H9 (cell line): ENCODE data around the gene LRCH1. TPM values are rescaled to one million over a fixed set of nuclear protein-coding genes. Genes with fewer than 3 reads are reported as not detected.

ENCODE experiments used
- DNase-seq: peaks from one replicate; pipeline ENCODE4 v3.0.0-alpha.2; 2017
- H2AFZ ChIP-seq: one replicate; pipeline ENCODE4 v1.6.1; 2013; ENCODE audit warnings: mild to moderate bottlenecking, low read length, control low read depth, moderate library complexity
- H2AK5ac ChIP-seq: 2 replicates; pipeline ENCODE4 v1.6.1; 2013; ENCODE audit warnings: low read length, control low read depth, mixed read lengths; ENCODE audit not compliant: insufficient read length
- H2BK120ac ChIP-seq: one replicate; pipeline ENCODE4 v1.6.1; 2013; ENCODE audit warnings: low read depth, mild to moderate bottlenecking, low read length, control low read depth, inconsistent platforms; ENCODE audit not compliant: poor library complexity, severe bottlenecking
- H2BK12ac ChIP-seq: 2 replicates; pipeline ENCODE4 v1.6.1; 2013; ENCODE audit warnings: low read length, control low read depth, mixed read lengths, low read depth; ENCODE audit not compliant: insufficient read length
- H2BK15ac ChIP-seq: 2 replicates; pipeline ENCODE4 v1.6.1; 2013; ENCODE audit warnings: low read depth, low read length, control low read depth
- H2BK20ac ChIP-seq: one replicate; pipeline ENCODE4 v1.6.1; 2013; ENCODE audit warnings: low read depth, mild to moderate bottlenecking, low read length, control low read depth, inconsistent platforms; ENCODE audit not compliant: poor library complexity, severe bottlenecking
- H2BK5ac ChIP-seq: 2 replicates; pipeline ENCODE4 v1.6.1; 2013; ENCODE audit warnings: low read length, control low read depth, mixed read lengths; ENCODE audit not compliant: insufficient read length
- H3K14ac ChIP-seq: 2 replicates; pipeline ENCODE4 v1.6.1; 2013; ENCODE audit warnings: low read length, control low read depth; ENCODE audit not compliant: insufficient read depth
- H3K18ac ChIP-seq: 2 replicates; pipeline ENCODE4 v1.6.1; 2013; ENCODE audit warnings: low read depth, mild to moderate bottlenecking, mixed read lengths, low read length, control low read depth; ENCODE audit not compliant: insufficient read length
- H3K23ac ChIP-seq: 2 replicates; pipeline ENCODE4 v1.6.1; 2013; ENCODE audit warnings: low read length, control low read depth, mixed read lengths, low read depth; ENCODE audit not compliant: insufficient read length
- H3K23me2 ChIP-seq: 2 replicates; pipeline ENCODE4 v1.6.1; 2013; ENCODE audit warnings: low read depth, mild to moderate bottlenecking, mixed read lengths, low read length, control low read depth; ENCODE audit not compliant: insufficient read length, poor library complexity, severe bottlenecking
- H3K27ac ChIP-seq: 2 replicates; pipeline ENCODE4 v1.5.1; 2013; ENCODE audit warnings: low read length, control low read depth, mixed read lengths, low read depth; ENCODE audit not compliant: insufficient read length
- H3K27me3 ChIP-seq: 2 replicates; pipeline ENCODE4 v1.6.1; 2013; ENCODE audit warnings: low read length, control low read depth, inconsistent platforms; ENCODE audit not compliant: insufficient read depth
- H3K4ac ChIP-seq: 2 replicates; pipeline ENCODE4 v1.6.1; 2013; ENCODE audit warnings: low read depth, mild to moderate bottlenecking, control low read depth, inconsistent platforms, low read length, moderate library complexity
- H3K4me1 ChIP-seq: 2 replicates; pipeline ENCODE4 v1.6.1; 2013; ENCODE audit warnings: low read length, control low read depth, inconsistent platforms; ENCODE audit not compliant: insufficient read depth
- H3K4me2 ChIP-seq: 2 replicates; pipeline ENCODE4 v1.6.1; 2013; ENCODE audit warnings: low read length, control low read depth, mixed read lengths; ENCODE audit not compliant: insufficient read length, insufficient read depth
- H3K56ac ChIP-seq: 2 replicates; pipeline ENCODE4 v1.6.1; 2013; ENCODE audit warnings: low read depth, mild to moderate bottlenecking, mixed read lengths, low read length, control low read depth; ENCODE audit not compliant: insufficient read length
- H3K79me1 ChIP-seq: 2 replicates; pipeline ENCODE4 v1.6.1; 2013; ENCODE audit warnings: low read depth, mild to moderate bottlenecking, moderate library complexity, low read length, control low read depth, inconsistent platforms; ENCODE audit not compliant: insufficient read depth, poor library complexity, severe bottlenecking
- H3K79me2 ChIP-seq: 2 replicates; pipeline ENCODE4 v1.6.1; 2013; ENCODE audit warnings: low read length, control low read depth, inconsistent platforms; ENCODE audit not compliant: insufficient read depth
- H3K9ac ChIP-seq: 2 replicates; pipeline ENCODE4 v1.6.1; 2013; ENCODE audit warnings: low read length, control low read depth, mixed read lengths; ENCODE audit not compliant: insufficient read length; ENCODE audit errors: extremely low read depth
- H3K9me3 ChIP-seq: one replicate; pipeline ENCODE4 v1.6.1; 2013; ENCODE audit warnings: low read depth, low read length, inconsistent platforms; ENCODE audit not compliant: control insufficient read depth
- H3T11ph ChIP-seq: one replicate; pipeline ENCODE4 v1.6.1; 2013; ENCODE audit warnings: mild to moderate bottlenecking, low read length, control low read depth, inconsistent platforms
- H4K20me1 ChIP-seq: one replicate; pipeline ENCODE4 v1.6.1; 2013; ENCODE audit not compliant: control insufficient read depth, insufficient read length, insufficient read depth
- H4K5ac ChIP-seq: 2 replicates; pipeline ENCODE4 v1.6.1; 2013; ENCODE audit warnings: low read depth, mild to moderate bottlenecking, mixed read lengths, low read length, control low read depth; ENCODE audit not compliant: insufficient read length
- H4K8ac ChIP-seq: replicated peaks from 2 replicates; pipeline ENCODE4 v1.6.1; 2013; ENCODE audit warnings: low read length, control low read depth, mixed read lengths, low read depth; ENCODE audit not compliant: insufficient read length
- H4K91ac ChIP-seq: 2 replicates; pipeline ENCODE4 v1.6.1; 2013; ENCODE audit warnings: low read depth, mild to moderate bottlenecking, moderate library complexity, mixed read lengths, low read length, control low read depth; ENCODE audit not compliant: insufficient read length
- H3K27ac Mint-ChIP-seq, 3 experiments: 2 replicates in 2 of 3; 3 replicates in 1 of 3; pipeline ENCODE4 v1.8.0; 2020 to 2021; ENCODE audit warnings: mixed read lengths in 3 of 3, mild to moderate bottlenecking in 1 of 3, moderate library complexity in 1 of 3
- H3K27me3 Mint-ChIP-seq: 2 replicates; pipeline ENCODE4 v1.8.0; 2021; ENCODE audit warnings: low read depth, mild to moderate bottlenecking, moderate library complexity, mixed read lengths
- H3K36me3 Mint-ChIP-seq, 3 experiments: 2 replicates in 2 of 3; 3 replicates in 1 of 3; pipeline ENCODE4 v1.8.0; 2020 to 2021; ENCODE audit warnings: low read depth in 3 of 3, mixed read lengths in 3 of 3; ENCODE audit not compliant: insufficient read depth in 1 of 3
- H3K4me1 Mint-ChIP-seq, 2 experiments: 2 replicates each; pipeline ENCODE4 v1.8.0; 2020; ENCODE audit warnings: mixed read lengths in 2 of 2
- H3K4me3 Mint-ChIP-seq, 2 experiments: 2 replicates in 1 of 2; 3 replicates in 1 of 2; pipeline ENCODE4 v1.8.0; 2020 to 2021; ENCODE audit warnings: mild to moderate bottlenecking in 2 of 2, mixed read lengths in 2 of 2, moderate library complexity in 1 of 2
- H3K9me3 Mint-ChIP-seq, 2 experiments: 2 replicates in 1 of 2; 3 replicates in 1 of 2; pipeline ENCODE4 v1.8.0; 2020; ENCODE audit warnings: mild to moderate bottlenecking in 2 of 2, mixed read lengths in 2 of 2, moderate library complexity in 1 of 2
- CTCF ChIP-seq: fragments of 200-600 bp; sonication (generic); conservative IDR thresholded peaks from 3 replicates; pipeline ENCODE4 v1.8.0; 2021; ENCODE audit warnings: antibody characterized with exemption, mild to moderate bottlenecking
- WGBS: extraction: QIAGEN DNeasy Blood & Tissue Kit; methylation state at CpG from one replicate; pipeline ENCODE4 v1.1.7; 2013; ENCODE audit warnings: missing lambda C conversion rate, low lambda C conversion rate, mixed read lengths; ENCODE audit not compliant: insufficient read length; ENCODE audit errors: extremely low coverage; 5-methylcytosine and 5-hydroxymethylcytosine counted together
- total RNA-seq: library from RNA; stranded (reverse); gene quantifications from 2 replicates; pipeline ENCODE4 v1.2.1, GENCODE V29; 2021

Gene LRCH1
- total RNA-seq, 1 experiment from 2014 or later, result 8.0 TPM

- no peaks in the 10 kb centered on the region for H3K36me3 Mint-ChIP-seq
- H3K4ac ChIP-seq, result no peak overlapping the region
- no peak overlapping the region for H3K27ac Mint-ChIP-seq
- H3K4me1 Mint-ChIP-seq, result peaks cover 2 to 3% of the 10 kb centered on the region in 2 experiments
- H2AFZ ChIP-seq, result no peak overlapping the region
- H2BK20ac ChIP-seq, result no peak overlapping the region
- no peaks in the 10 kb centered on the region for H3K9me3 Mint-ChIP-seq
- no peaks in the 10 kb centered on the region for H3K27me3 ChIP-seq
- no peak overlapping the region for H2BK5ac ChIP-seq
- TF ChIP-seq CTCF, result no peak
- H3K9me3 ChIP-seq, result no peaks in the 10 kb centered on the region
- H3K79me1 ChIP-seq, result peaks cover 2% of the 10 kb centered on the region
- H3K4me1 ChIP-seq, result no peaks in the 10 kb centered on the region; the same call in 1 of the 2 replicates
- no peak overlapping the region for H3K4me2 ChIP-seq
- H3K27me3 Mint-ChIP-seq, result no peaks in the 10 kb centered on the region
- no peak overlapping the region for H4K5ac ChIP-seq
- no peak for DNase-seq
- WGBS, result no CpG with 5 or more reads among the region's 5 CpGs
- H2AK5ac ChIP-seq, result no peak overlapping the region
- no peak overlapping the region for H3K23ac ChIP-seq
- no peak overlapping the region for H3K4me3 Mint-ChIP-seq
- no peak overlapping the region for H2BK120ac ChIP-seq
- H3T11ph ChIP-seq, result no peak overlapping the region
- no peak overlapping the region for H3K9ac ChIP-seq
- H4K8ac ChIP-seq, result no peak overlapping the region
- H3K18ac ChIP-seq, result no peak overlapping the region
- no peak overlapping the region for H3K56ac ChIP-seq
- H2BK12ac ChIP-seq, result no peak overlapping the region
- H3K23me2 ChIP-seq, result no peaks in the 10 kb centered on the region
- no peak overlapping the region for H2BK15ac ChIP-seq
- peaks cover 14% of the 10 kb centered on the region; the same call in 1 of the 2 replicates for H3K79me2 ChIP-seq
- H4K20me1 ChIP-seq, result no peaks in the 10 kb centered on the region
- H3K27ac ChIP-seq, result no peak overlapping the region
- no peak overlapping the region for H3K14ac ChIP-seq
- H4K91ac ChIP-seq, result no peak overlapping the region
Measured at GRCh38 chr13:46562581-46562980, 9.6 kb downstream of the LRCH1 start.
